Esophagus squamous epithelium (tissue), 4 donors: ENCODE measurements around the gene GRIN2C.

Source experiments
- CTCF ChIP-seq, 6 experiments: fragments of 450-650 bp in 4 of 6; fragments of 200-600 bp in 2 of 6; sonication (generic) in 2 of 6; IDR thresholded peaks; one replicate each; pipeline ENCODE4 v1.5.1; 2016 to 2019; ENCODE audit warnings: antibody characterized with exemption in 6 of 6, mild to moderate bottlenecking in 4 of 6, moderate library complexity in 4 of 6
- POLR2A ChIP-seq, 4 donors: fragments of 450-650 bp; IDR thresholded peaks; one replicate each; pipeline ENCODE4 v1.6.1; 2017; ENCODE audit warnings: antibody characterized with exemption in 4 of 4, mild to moderate bottlenecking in 4 of 4, moderate library complexity in 3 of 4

DNA sequence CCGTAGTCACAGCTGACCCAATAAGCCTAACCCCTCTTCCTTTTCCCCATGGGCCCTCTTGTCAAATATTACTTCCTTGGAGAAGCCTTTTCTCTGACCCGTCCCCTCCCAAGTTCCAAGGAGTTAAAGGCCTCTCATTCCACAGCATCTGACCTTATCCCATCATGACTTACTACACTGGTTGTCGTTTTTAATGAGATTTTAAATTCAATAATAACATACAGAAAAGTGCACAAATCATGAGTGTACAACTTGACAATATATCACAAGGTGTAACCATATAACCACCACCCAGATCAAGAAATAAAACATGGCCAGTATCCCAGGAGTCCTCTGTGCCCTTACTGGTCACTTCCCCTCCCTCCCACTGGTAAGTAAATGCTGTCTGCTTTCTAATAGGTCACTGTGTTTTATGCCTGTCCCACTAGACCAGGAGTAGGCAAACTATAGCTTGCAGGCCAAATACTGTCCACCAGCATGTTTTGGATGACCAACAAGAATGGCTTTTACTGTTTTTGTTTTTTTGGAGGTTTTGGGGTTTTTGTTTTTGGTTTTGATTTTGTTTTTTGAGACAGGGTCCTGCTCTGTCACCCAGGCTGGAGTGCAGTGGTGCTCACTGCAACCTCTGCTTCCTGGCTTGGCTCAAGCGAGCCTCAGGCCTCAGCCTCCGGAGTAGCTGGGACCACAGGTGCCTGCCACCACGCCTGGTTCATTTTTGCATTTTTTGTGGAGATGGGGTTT is 14.4 kb upstream of the GRIN2C start:
- TF ChIP-seq CTCF (IDR thresholded peaks at IDR 0.05) = no peak
- TF ChIP-seq POLR2A (IDR thresholded peaks at IDR 0.05) = no peak
